ENCODE measurements around the gene RIN3. TPM values are rescaled to one million over a fixed set of nuclear protein-coding genes. Genes with fewer than 3 reads are reported as not detected.

RIN3 gene
- total RNA-seq, 1 experiment from 2014 or later = 14.8 TPM

DNA sequence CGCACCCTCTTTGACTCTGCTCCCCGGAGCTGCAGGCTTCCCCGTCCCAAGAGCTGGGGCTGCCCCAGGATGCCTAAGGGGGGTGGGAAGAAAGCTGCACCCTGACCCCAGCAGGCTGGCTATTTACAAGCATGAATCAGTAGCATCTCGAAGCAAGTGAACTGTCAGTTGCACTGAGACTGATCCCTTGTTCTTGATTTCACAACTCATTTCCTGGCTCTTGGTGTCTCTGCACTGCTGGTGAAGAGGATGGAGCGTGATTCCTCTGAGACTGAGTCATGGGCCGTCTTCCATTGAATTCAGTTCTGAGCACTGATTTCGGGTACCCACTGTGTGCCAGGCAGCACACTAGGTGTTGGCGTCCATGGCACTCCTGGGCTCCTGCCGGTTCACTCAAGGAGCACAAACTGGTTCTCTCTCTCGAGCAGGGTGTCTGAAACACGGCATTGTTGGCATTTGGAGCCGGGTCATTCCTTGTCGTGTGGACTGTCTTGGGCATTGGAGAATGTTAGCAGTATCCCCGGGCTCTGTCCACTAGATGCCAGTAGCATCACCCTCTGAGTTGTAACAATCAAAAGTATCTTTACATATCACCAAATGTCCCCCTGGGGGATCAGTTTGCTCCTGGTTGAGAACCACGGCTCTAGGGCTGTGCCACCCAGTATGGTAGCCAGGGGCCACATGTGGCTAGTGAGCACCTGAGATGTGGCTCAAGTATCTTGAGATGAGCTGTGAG, 86.9 kb downstream of the RIN3 start:
- peak in 1 of 2 experiments; percentile 89 for DNase-seq
- no TSS peak for BruUV-seq (replicated peaks)
- H3F3A ChIP-seq (ENCODE audit: insufficient read depth, low read depth) = peaks cover 33% of the 10 kb centered on the region
- no peak overlapping the region for H3K4me3 ChIP-seq
- H3K4me2 ChIP-seq = peak overlapping the region; percentile 24; the same call in 1 of the 2 replicates
- peaks cover 21% of the 10 kb centered on the region for H3K79me2 ChIP-seq (ENCODE audit: low read depth)
- H3K4me1 ChIP-seq (replicated peaks; ENCODE audit: insufficient read depth) = peaks cover 31% of the 10 kb centered on the region
- H3K27me3 ChIP-seq (ENCODE audit: insufficient read depth, low read depth) = no peaks in the 10 kb centered on the region
- ChIA-PET CTCF (no interaction called here), POLR2A (ENCODE audit: unreplicated experiment) (no interaction called here)
- no peak overlapping the region for H2AFZ ChIP-seq
- no peak for TF ChIP-seq EZH2 (IDR thresholded peaks at IDR 0.05; ENCODE audit: low read depth)
- TF ChIP-seq, protein P1, sequence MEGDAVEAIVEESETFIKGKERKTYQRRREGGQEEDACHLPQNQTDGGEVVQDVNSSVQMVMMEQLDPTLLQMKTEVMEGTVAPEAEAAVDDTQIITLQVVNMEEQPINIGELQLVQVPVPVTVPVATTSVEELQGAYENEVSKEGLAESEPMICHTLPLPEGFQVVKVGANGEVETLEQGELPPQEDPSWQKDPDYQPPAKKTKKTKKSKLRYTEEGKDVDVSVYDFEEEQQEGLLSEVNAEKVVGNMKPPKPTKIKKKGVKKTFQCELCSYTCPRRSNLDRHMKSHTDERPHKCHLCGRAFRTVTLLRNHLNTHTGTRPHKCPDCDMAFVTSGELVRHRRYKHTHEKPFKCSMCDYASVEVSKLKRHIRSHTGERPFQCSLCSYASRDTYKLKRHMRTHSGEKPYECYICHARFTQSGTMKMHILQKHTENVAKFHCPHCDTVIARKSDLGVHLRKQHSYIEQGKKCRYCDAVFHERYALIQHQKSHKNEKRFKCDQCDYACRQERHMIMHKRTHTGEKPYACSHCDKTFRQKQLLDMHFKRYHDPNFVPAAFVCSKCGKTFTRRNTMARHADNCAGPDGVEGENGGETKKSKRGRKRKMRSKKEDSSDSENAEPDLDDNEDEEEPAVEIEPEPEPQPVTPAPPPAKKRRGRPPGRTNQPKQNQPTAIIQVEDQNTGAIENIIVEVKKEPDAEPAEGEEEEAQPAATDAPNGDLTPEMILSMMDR (conservative IDR thresholded peaks at IDR 0.05) = peak; percentile 40; the same call in 1 of the 2 replicates
- no peaks in the 10 kb centered on the region for H3K9me2 ChIP-seq (ENCODE audit: insufficient read depth)
- H4K20me1 ChIP-seq (ENCODE audit: insufficient read depth) = no peaks in the 10 kb centered on the region
- H3K9me3 ChIP-seq (ENCODE audit: insufficient read depth, low read depth) = no peaks in the 10 kb centered on the region
- peak overlapping the region; percentile 66 for H3K27ac ChIP-seq
- intact Hi-C loops (cut with micrococcal nuclease; ENCODE audit: unreplicated experiment) = no loop called here
- H3K36me3 ChIP-seq (ENCODE audit: low read depth) = no peaks in the 10 kb centered on the region

- H2AFZ ChIP-seq = no peak overlapping the region
- CTCF ChIA-PET = no interaction called here
- intact Hi-C loops (cut with micrococcal nuclease; ENCODE audit: unreplicated experiment) = no loop called here
Measured at GRCh38 chr14:92601131-92601710, 87.6 kb downstream of the RIN3 start.

GRCh38 chr14:92601757-92602417, 88.3 kb downstream of the RIN3 start:
- no peaks in the 10 kb centered on the region for H4K20me1 ChIP-seq (ENCODE audit: insufficient read depth)
- no peaks in the 10 kb centered on the region for H3K9me2 ChIP-seq (ENCODE audit: insufficient read depth)
- H3K27me3 ChIP-seq (ENCODE audit: insufficient read depth, low read depth) = no peaks in the 10 kb centered on the region
- intact Hi-C loops (cut with micrococcal nuclease; ENCODE audit: unreplicated experiment) = no loop called here
- peaks cover 31% of the 10 kb centered on the region for H3K4me1 ChIP-seq (replicated peaks; ENCODE audit: insufficient read depth)
- H3K79me2 ChIP-seq (ENCODE audit: low read depth) = peaks cover 25% of the 10 kb centered on the region
- no peak overlapping the region for H3K4me2 ChIP-seq
- no peak overlapping the region for H3K27ac ChIP-seq
- no peak overlapping the region for H3K4me3 ChIP-seq
- ChIA-PET POLR2A (ENCODE audit: unreplicated experiment) (no interaction called here), CTCF (no interaction called here)
- peaks cover 39% of the 10 kb centered on the region for H3F3A ChIP-seq (ENCODE audit: insufficient read depth, low read depth)
- BruUV-seq (replicated peaks) = no TSS peak
- no peak for TF ChIP-seq EZH2 (IDR thresholded peaks at IDR 0.05; ENCODE audit: low read depth)
- TF ChIP-seq, protein P1 (conservative IDR thresholded peaks at IDR 0.05) = no peak
- H2AFZ ChIP-seq = no peak overlapping the region
- no peak for DNase-seq
- 0 out of 2 replicates have a peak, but pooled peaks cover 7% of the 10 kb centered on the region for H3K36me3 ChIP-seq (ENCODE audit: low read depth)
- H3K9me3 ChIP-seq (ENCODE audit: insufficient read depth, low read depth) = 0 out of 2 replicates have a peak, but pooled peaks cover 3% of the 10 kb centered on the region

More at GRCh38 chr14:92601131-92601710, 87.6 kb downstream of the RIN3 start:
- DNase-seq = no peak
- TF ChIP-seq, protein P1 (conservative IDR thresholded peaks at IDR 0.05) = no peak
- Histone ChIP-seq H3K27ac (peak overlapping the region; percentile 66; the same call in 1 of the 2 replicates), H3K4me2 (no peak overlapping the region; the same call in 1 of the 2 replicates), H3F3A (ENCODE audit: insufficient read depth, low read depth) (peaks cover 38% of the 10 kb centered on the region), H3K27me3 (ENCODE audit: insufficient read depth, low read depth) (no peaks in the 10 kb centered on the region), H3K4me1 (replicated peaks; ENCODE audit: insufficient read depth) (peaks cover 31% of the 10 kb centered on the region), H3K9me2 (ENCODE audit: insufficient read depth) (no peaks in the 10 kb centered on the region), H4K20me1 (ENCODE audit: insufficient read depth) (no peaks in the 10 kb centered on the region), H3K4me3 (no peak overlapping the region), H3K79me2 (ENCODE audit: low read depth) (peaks cover 25% of the 10 kb centered on the region), H3K36me3 (ENCODE audit: low read depth) (0 out of 2 replicates have a peak, but pooled peaks cover 2% of the 10 kb centered on the region), H3K9me3 (ENCODE audit: insufficient read depth, low read depth) (0 out of 2 replicates have a peak, but pooled peaks cover 2% of the 10 kb centered on the region)
- POLR2A ChIA-PET (ENCODE audit: unreplicated experiment) = no interaction called here
- BruUV-seq (replicated peaks) = no TSS peak
